GM23338 (cell line): Measurements from ENCODE around the gene BEND5. TPM values are rescaled to one million over a fixed set of nuclear protein-coding genes. Genes with fewer than 3 reads are reported as not detected.

Source experiments
- ATAC-seq: fragments of 200-7000 bp; cut with Tn5 transposase; 3 replicates; pipeline ENCODE4 v1.9.1; 2020
- DNase-seq: peaks from one replicate; pipeline ENCODE4 v3.0.0-alpha.2; 2015; ENCODE audit warnings: low spot score
- H2AFZ ChIP-seq: fragments of 200-600 bp; sonication (generic); 2 replicates; pipeline ENCODE4 v1.8.0; 2016; ENCODE audit warnings: antibody characterized with exemption, mild to moderate bottlenecking, moderate library complexity
- H3F3A ChIP-seq: fragments of 200-600 bp; sonication (generic); replicated peaks from 2 replicates; pipeline ENCODE4 v1.8.0; 2017; ENCODE audit warnings: antibody characterized with exemption, mixed run types, low read depth
- H3K27ac ChIP-seq: fragments of 200-600 bp; sonication (generic); 2 replicates; pipeline ENCODE4 v1.6.1; 2016; ENCODE audit warnings: low read depth
- H3K27me3 ChIP-seq: fragments of 200-600 bp; sonication (generic); 2 replicates; pipeline ENCODE4 v1.8.0; 2016; ENCODE audit warnings: mild to moderate bottlenecking, mixed run types, moderate library complexity; ENCODE audit not compliant: insufficient read depth
- H3K36me3 ChIP-seq: fragments of 200-600 bp; sonication (generic); 2 replicates; pipeline ENCODE4 v1.8.0; 2016; ENCODE audit warnings: mild to moderate bottlenecking; ENCODE audit not compliant: insufficient read depth
- H3K4me1 ChIP-seq: fragments of 200-600 bp; sonication (generic); 2 replicates; pipeline ENCODE4 v1.8.0; 2016; ENCODE audit warnings: mild to moderate bottlenecking, moderate library complexity; ENCODE audit not compliant: insufficient read depth
- H3K4me2 ChIP-seq: fragments of 200-600 bp; sonication (generic); 2 replicates; pipeline ENCODE4 v1.7.1; 2017; ENCODE audit warnings: mixed run types
- H3K4me3 ChIP-seq: fragments of 200-600 bp; sonication (generic); 2 replicates; pipeline ENCODE4 v1.6.1; 2016; ENCODE audit warnings: mixed run types
- H3K79me2 ChIP-seq: fragments of 200-600 bp; sonication (generic); replicated peaks from 2 replicates; pipeline ENCODE4 v1.8.0; 2017; ENCODE audit warnings: mild to moderate bottlenecking; ENCODE audit not compliant: insufficient read depth
- H3K9me2 ChIP-seq: fragments of 200-600 bp; sonication (generic); 2 replicates; pipeline ENCODE4 v1.8.0; 2017; ENCODE audit not compliant: insufficient read depth
- H4K20me1 ChIP-seq: fragments of 200-600 bp; sonication (generic); replicated peaks from 2 replicates; pipeline ENCODE4 v1.8.0; 2017; ENCODE audit warnings: mild to moderate bottlenecking; ENCODE audit not compliant: insufficient read depth
- H3K27ac Mint-ChIP-seq: 2 replicates; pipeline ENCODE4 v1.8.0; 2020; ENCODE audit warnings: inconsistent platforms, mild to moderate bottlenecking, moderate library complexity, mixed read lengths
- H3K27me3 Mint-ChIP-seq: 3 replicates; pipeline ENCODE4 v1.8.0; 2022; ENCODE audit warnings: low read depth, mild to moderate bottlenecking, moderate library complexity, mixed read lengths, inconsistent platforms; ENCODE audit not compliant: insufficient read depth, poor library complexity
- H3K36me3 Mint-ChIP-seq: 3 replicates; pipeline ENCODE4 v1.8.0; 2021; ENCODE audit warnings: low read depth, mild to moderate bottlenecking, inconsistent platforms, moderate library complexity, mixed read lengths
- H3K4me1 Mint-ChIP-seq: 3 replicates; pipeline ENCODE4 v1.8.0; 2020; ENCODE audit warnings: mild to moderate bottlenecking, inconsistent platforms, mixed read lengths
- H3K4me3 Mint-ChIP-seq: 3 replicates; pipeline ENCODE4 v1.8.0; 2021; ENCODE audit warnings: moderate library complexity, mild to moderate bottlenecking, inconsistent platforms, mixed read lengths
- H3K9me3 Mint-ChIP-seq: 3 replicates; pipeline ENCODE4 v1.8.0; 2020; ENCODE audit warnings: moderate library complexity, mild to moderate bottlenecking, inconsistent platforms, mixed read lengths
- CREB1 ChIP-seq: fragments of 250-450 bp; sonication (Bioruptor Pico); IDR thresholded peaks from 2 replicates; pipeline ENCODE4 v1.5.0; 2020; ENCODE audit warnings: low read depth, mild to moderate bottlenecking, moderate library complexity
- EZH2phosphoT487 ChIP-seq: fragments of 200-600 bp; sonication (generic); IDR thresholded peaks from one replicate; pipeline ENCODE4 v1.8.1; 2018; ENCODE audit warnings: antibody characterized with exemption; ENCODE audit not compliant: unreplicated experiment
- ZNF114 ChIP-seq: fragments of 250-450 bp; sonication (Bioruptor Pico); IDR thresholded peaks from 2 replicates; pipeline ENCODE4 v1.5.0; 2020; ENCODE audit warnings: mild to moderate bottlenecking, moderate library complexity
- ZNF331 ChIP-seq: fragments of 250-450 bp; sonication (Bioruptor Pico); IDR thresholded peaks from 2 replicates; pipeline ENCODE4 v1.5.0; 2020; ENCODE audit warnings: low read depth, mild to moderate bottlenecking, moderate library complexity
- polyA plus RNA-seq: library from polyadenylated mRNA; unstranded; fragments of >200 nt; fragmentation: Nextera tagmentation; extraction: Ambion mirVana; gene quantifications from 2 replicates; pipeline ENCODE4 v1.2.1, GENCODE V29; 2016
- total RNA-seq: library from RNA; depleted of rRNA; stranded (reverse); fragments of >200 nt; shearing (Covaris generic); gene quantifications from 2 replicates; pipeline ENCODE4 v1.2.3, GENCODE V29; 2014
- TF ChIP-seq, protein P1 (sequence below), 2 experiments: fragments of 200-600 bp in 1 of 2; sonication (generic) in 1 of 2; conservative IDR thresholded peaks; 2 replicates each; pipeline versions ENCODE4 v1.5.1 to v1.6.1; 2016 to 2017; ENCODE audit warnings: antibody characterized with exemption in 2 of 2, low read depth in 2 of 2, mild to moderate bottlenecking in 2 of 2, moderate library complexity in 1 of 2
- TF ChIP-seq, protein P2 (sequence below): IDR thresholded peaks from 2 replicates; pipeline ENCODE4 v1.6.1; 2016; ENCODE audit warnings: antibody characterized with exemption
- TF ChIP-seq, protein P3 (sequence below): IDR thresholded peaks from one replicate; pipeline ENCODE4 v1.6.1; 2018; ENCODE audit warnings: antibody characterized with exemption; ENCODE audit not compliant: unreplicated experiment
- TF ChIP-seq, protein P4 (sequence below): fragments of 250-450 bp; sonication (Bioruptor Pico); IDR thresholded peaks from 2 replicates; pipeline ENCODE4 v1.5.0; 2020; ENCODE audit warnings: mild to moderate bottlenecking, moderate library complexity

The BEND5 gene
- total and polyA plus RNA-seq, 2 experiments from 2014 or later, result 6.8 to 12.3 TPM

DNA sequence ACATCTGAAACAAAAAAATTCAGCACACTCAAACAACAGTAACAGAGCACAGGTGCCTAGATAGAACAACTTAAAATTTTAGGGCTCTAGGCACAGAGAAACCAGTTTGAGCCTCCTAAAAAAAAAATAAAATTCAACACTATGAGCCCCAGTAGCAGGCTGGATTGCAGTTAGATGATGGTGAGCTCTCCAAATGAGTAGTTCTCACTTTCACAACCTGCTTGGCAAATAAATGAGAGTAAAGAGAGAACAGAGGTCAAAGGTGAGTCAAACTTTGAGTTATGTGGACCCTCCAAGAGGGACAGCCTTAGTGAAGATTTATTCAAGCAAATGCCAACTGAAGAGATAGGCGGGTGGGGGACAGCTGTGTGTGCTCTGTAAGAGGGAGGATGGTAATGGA is 3.6 kb downstream of the BEND5 start:
- H3K9me2 ChIP-seq, result no peaks in the 10 kb centered on the region
- TF ChIP-seq CREB1 (CRISPR knock-in tag) (no peak), ZNF114 (CRISPR knock-in tag) (no peak), EZH2phosphoT487 (no peak), ZNF331 (no peak)
- TF ChIP-seq, protein P1, sequence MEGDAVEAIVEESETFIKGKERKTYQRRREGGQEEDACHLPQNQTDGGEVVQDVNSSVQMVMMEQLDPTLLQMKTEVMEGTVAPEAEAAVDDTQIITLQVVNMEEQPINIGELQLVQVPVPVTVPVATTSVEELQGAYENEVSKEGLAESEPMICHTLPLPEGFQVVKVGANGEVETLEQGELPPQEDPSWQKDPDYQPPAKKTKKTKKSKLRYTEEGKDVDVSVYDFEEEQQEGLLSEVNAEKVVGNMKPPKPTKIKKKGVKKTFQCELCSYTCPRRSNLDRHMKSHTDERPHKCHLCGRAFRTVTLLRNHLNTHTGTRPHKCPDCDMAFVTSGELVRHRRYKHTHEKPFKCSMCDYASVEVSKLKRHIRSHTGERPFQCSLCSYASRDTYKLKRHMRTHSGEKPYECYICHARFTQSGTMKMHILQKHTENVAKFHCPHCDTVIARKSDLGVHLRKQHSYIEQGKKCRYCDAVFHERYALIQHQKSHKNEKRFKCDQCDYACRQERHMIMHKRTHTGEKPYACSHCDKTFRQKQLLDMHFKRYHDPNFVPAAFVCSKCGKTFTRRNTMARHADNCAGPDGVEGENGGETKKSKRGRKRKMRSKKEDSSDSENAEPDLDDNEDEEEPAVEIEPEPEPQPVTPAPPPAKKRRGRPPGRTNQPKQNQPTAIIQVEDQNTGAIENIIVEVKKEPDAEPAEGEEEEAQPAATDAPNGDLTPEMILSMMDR (conservative IDR thresholded peaks at IDR 0.05; ENCODE audit: low read depth in 2 of 2), result no peak
- TF ChIP-seq, protein P2, sequence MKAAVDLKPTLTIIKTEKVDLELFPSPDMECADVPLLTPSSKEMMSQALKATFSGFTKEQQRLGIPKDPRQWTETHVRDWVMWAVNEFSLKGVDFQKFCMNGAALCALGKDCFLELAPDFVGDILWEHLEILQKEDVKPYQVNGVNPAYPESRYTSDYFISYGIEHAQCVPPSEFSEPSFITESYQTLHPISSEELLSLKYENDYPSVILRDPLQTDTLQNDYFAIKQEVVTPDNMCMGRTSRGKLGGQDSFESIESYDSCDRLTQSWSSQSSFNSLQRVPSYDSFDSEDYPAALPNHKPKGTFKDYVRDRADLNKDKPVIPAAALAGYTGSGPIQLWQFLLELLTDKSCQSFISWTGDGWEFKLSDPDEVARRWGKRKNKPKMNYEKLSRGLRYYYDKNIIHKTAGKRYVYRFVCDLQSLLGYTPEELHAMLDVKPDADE, result no peak
- TF ChIP-seq, protein P3, sequence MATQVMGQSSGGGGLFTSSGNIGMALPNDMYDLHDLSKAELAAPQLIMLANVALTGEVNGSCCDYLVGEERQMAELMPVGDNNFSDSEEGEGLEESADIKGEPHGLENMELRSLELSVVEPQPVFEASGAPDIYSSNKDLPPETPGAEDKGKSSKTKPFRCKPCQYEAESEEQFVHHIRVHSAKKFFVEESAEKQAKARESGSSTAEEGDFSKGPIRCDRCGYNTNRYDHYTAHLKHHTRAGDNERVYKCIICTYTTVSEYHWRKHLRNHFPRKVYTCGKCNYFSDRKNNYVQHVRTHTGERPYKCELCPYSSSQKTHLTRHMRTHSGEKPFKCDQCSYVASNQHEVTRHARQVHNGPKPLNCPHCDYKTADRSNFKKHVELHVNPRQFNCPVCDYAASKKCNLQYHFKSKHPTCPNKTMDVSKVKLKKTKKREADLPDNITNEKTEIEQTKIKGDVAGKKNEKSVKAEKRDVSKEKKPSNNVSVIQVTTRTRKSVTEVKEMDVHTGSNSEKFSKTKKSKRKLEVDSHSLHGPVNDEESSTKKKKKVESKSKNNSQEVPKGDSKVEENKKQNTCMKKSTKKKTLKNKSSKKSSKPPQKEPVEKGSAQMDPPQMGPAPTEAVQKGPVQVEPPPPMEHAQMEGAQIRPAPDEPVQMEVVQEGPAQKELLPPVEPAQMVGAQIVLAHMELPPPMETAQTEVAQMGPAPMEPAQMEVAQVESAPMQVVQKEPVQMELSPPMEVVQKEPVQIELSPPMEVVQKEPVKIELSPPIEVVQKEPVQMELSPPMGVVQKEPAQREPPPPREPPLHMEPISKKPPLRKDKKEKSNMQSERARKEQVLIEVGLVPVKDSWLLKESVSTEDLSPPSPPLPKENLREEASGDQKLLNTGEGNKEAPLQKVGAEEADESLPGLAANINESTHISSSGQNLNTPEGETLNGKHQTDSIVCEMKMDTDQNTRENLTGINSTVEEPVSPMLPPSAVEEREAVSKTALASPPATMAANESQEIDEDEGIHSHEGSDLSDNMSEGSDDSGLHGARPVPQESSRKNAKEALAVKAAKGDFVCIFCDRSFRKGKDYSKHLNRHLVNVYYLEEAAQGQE, result no peak
- TF ChIP-seq, protein P4, sequence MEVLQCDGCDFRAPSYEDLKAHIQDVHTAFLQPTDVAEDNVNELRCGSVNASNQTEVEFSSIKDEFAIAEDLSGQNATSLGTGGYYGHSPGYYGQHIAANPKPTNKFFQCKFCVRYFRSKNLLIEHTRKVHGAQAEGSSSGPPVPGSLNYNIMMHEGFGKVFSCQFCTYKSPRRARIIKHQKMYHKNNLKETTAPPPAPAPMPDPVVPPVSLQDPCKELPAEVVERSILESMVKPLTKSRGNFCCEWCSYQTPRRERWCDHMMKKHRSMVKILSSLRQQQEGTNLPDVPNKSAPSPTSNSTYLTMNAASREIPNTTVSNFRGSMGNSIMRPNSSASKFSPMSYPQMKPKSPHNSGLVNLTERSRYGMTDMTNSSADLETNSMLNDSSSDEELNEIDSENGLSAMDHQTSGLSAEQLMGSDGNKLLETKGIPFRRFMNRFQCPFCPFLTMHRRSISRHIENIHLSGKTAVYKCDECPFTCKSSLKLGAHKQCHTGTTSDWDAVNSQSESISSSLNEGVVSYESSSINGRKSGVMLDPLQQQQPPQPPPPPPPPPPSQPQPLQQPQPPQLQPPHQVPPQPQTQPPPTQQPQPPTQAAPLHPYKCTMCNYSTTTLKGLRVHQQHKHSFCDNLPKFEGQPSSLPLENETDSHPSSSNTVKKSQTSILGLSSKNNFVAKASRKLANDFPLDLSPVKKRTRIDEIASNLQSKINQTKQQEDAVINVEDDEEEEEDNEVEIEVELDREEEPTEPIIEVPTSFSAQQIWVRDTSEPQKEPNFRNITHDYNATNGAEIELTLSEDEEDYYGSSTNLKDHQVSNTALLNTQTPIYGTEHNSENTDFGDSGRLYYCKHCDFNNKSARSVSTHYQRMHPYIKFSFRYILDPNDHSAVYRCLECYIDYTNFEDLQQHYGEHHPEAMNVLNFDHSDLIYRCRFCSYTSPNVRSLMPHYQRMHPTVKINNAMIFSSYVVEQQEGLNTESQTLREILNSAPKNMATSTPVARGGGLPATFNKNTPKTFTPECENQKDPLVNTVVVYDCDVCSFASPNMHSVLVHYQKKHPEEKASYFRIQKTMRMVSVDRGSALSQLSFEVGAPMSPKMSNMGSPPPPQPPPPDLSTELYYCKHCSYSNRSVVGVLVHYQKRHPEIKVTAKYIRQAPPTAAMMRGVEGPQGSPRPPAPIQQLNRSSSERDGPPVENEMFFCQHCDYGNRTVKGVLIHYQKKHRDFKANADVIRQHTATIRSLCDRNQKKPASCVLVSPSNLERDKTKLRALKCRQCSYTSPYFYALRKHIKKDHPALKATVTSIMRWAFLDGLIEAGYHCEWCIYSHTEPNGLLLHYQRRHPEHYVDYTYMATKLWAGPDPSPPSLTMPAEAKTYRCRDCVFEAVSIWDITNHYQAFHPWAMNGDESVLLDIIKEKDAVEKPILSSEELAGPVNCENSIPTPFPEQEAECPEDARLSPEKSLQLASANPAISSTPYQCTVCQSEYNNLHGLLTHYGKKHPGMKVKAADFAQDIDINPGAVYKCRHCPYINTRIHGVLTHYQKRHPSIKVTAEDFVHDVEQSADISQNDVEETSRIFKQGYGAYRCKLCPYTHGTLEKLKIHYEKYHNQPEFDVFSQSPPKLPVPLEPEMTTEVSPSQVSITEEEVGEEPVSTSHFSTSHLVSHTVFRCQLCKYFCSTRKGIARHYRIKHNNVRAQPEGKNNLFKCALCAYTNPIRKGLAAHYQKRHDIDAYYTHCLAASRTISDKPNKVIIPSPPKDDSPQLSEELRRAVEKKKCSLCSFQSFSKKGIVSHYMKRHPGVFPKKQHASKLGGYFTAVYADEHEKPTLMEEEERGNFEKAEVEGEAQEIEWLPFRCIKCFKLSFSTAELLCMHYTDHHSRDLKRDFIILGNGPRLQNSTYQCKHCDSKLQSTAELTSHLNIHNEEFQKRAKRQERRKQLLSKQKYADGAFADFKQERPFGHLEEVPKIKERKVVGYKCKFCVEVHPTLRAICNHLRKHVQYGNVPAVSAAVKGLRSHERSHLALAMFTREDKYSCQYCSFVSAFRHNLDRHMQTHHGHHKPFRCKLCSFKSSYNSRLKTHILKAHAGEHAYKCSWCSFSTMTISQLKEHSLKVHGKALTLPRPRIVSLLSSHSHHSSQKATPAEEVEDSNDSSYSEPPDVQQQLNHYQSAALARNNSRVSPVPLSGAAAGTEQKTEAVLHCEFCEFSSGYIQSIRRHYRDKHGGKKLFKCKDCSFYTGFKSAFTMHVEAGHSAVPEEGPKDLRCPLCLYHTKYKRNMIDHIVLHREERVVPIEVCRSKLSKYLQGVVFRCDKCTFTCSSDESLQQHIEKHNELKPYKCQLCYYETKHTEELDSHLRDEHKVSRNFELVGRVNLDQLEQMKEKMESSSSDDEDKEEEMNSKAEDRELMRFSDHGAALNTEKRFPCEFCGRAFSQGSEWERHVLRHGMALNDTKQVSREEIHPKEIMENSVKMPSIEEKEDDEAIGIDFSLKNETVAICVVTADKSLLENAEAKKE (CRISPR knock-in tag), result no peak
- H3K4me3 ChIP-seq, result no peak overlapping the region
- no peak overlapping the region for H3K4me3 Mint-ChIP-seq
- DNase-seq (no peak), ATAC-seq (no peak)
- H3K4me1 Mint-ChIP-seq, result peaks cover 4% of the 10 kb centered on the region; the same call in 2 of the 3 replicates
- H3K36me3 ChIP-seq, result no peaks in the 10 kb centered on the region
- H3K27ac Mint-ChIP-seq, result no peak overlapping the region
- H3K4me1 ChIP-seq, result peaks cover 12% of the 10 kb centered on the region; the same call in 1 of the 2 replicates
- H3K9me3 Mint-ChIP-seq, result no peaks in the 10 kb centered on the region
- H3F3A ChIP-seq, result 0 out of 2 replicates have a peak, but pooled peaks cover 2% of the 10 kb centered on the region
- H2AFZ ChIP-seq, result no peak overlapping the region
- H3K36me3 Mint-ChIP-seq, result peaks cover 3% of the 10 kb centered on the region; the same call in 1 of the 3 replicates
- peaks cover 4% of the 10 kb centered on the region; the same call in 1 of the 2 replicates for H3K79me2 ChIP-seq
- H3K4me2 ChIP-seq, result no peak overlapping the region
- H3K27me3 ChIP-seq, result peaks cover 3% of the 10 kb centered on the region; the same call in 1 of the 2 replicates
- peaks cover 11% of the 10 kb centered on the region for H3K27me3 Mint-ChIP-seq
- no peaks in the 10 kb centered on the region; the same call in 1 of the 2 replicates for H4K20me1 ChIP-seq
- no peak overlapping the region for H3K27ac ChIP-seq
